GM04503 (cell line): ENCODE results near the gene ACE.

ENCODE experiments used
- DNase-seq: peaks from one replicate; pipeline ENCODE4 v3.0.0-alpha.2; 2012; ENCODE audit warnings: low read depth

ACE gene

DNA sequence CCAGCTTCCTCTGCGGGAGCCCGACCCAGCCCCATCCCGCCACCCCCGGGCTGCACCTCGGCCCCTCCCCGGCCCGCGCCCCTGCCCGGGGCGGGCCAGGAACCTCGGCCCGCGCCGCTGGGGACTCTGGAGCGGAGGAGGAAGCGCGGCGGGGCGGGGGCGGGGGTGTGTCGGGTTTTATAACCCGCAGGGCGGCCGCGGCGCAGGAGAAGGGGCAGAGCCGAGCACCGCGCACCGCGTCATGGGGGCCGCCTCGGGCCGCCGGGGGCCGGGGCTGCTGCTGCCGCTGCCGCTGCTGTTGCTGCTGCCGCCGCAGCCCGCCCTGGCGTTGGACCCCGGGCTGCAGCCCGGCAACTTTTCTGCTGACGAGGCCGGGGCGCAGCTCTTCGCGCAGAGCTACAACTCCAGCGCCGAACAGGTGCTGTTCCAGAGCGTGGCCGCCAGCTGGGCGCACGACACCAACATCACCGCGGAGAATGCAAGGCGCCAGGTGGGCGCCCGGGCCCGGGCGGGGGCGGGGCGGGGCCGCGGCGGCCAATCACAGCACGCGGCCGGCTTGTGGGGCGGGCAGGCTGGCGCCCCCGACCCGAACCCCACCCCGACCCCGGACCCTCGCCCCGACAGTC, at the start of gene ACE:
Gene ACE, plus strand, starts transcription at position 208 of the 626 bp plus-strand sequence. Its CDS starts 34 bp downstream, at position 242.
- DNase-seq, result no peak

DNA sequence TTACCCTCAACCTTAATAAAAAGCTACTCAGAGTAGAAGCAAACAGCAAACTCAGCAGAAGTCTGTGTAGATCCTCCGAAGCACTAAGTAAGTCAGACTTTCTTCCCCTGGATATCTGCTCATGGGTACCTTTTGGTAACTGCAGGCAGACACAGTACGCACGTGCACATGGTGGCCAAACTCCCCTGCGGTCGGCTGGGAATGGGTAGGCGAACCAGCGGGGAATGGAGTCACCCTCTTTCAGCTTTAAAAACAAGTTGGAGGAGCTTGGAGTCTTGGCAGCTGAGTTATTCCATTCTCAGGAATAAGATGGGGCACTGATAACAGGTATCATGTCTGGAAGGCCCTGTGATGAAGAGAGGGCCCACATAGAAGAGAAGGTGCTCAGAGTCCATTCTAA, 47.1 kb upstream of the ACE start:
- DNase-seq, result no peak

DNA sequence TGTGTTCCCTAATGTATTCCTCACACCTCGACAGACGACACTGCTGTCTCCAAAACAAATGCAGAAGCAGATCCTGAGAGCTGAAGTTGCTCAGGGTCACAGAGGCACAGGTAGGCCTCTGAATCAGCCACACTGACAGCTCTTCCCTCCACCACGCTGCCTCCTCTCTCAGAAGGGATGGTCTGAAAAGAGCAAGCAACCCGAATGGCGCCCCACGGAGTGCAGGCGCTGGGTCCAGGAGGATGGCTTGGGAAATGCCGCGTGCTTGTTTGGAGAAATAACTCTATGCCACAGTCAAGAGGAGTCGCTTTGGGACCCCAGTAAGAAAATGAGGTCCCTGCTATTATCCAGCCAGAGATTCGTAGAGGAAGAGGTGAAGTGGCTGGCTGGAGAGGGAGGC, 46.6 kb upstream of the ACE start:
- DNase-seq, result no peak

DNA sequence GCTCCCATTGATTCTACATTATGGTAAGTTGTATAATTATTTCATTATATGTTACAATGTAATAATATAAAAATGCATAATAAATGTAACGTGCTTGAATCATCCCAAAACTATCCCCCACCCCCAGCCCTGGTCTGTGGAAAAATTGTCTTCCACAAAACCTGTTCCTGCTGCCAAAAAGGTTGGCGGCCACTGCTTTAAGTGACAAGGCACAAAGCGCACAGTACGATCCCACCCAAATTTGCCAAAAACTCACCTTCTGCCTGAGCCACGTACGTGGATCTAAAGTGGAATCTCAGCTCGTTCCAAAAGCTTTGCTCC, 45.3 kb upstream of the ACE start:
- no peak for DNase-seq

DNA sequence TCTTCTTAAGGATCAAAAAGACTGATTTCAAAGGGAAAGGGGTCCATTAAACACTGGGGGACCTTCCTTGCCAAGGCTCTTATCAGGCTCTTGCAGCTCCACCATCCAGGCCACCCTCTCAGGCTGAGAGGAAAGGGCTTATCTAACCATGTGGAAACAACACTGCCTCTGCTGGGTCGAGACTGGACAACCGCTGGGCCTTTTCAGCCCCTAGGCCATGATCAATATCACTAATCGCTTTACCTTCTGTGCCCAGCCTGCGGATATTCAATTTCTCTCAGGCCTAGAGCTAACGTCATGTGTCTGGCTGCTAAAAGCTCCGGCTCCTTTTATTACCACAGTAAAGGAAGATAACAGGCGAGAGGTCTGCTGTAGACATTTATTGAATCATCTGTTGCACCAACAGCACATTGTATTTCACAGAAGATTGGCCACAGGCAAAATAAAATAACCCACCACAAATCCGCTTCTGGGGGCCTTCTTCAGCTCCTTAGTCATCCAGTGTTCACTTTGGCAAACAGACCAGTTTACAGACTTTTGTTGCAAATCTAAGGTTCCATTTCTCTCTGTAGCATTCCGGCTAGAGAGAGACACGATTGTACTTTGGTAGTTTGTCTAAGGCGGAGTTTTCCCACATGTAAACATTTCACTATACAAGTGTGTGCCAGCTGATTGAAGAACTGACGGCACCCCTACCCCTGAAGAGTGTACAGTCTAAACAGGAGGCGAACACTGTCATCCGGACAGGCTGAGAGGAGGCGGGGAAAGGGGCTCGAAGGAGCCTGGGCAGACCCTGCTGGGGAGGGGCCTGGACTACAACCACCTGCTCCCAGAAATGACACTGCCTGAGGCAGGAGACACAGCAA, 44.7 kb upstream of the ACE start:
- no peak for DNase-seq

DNA sequence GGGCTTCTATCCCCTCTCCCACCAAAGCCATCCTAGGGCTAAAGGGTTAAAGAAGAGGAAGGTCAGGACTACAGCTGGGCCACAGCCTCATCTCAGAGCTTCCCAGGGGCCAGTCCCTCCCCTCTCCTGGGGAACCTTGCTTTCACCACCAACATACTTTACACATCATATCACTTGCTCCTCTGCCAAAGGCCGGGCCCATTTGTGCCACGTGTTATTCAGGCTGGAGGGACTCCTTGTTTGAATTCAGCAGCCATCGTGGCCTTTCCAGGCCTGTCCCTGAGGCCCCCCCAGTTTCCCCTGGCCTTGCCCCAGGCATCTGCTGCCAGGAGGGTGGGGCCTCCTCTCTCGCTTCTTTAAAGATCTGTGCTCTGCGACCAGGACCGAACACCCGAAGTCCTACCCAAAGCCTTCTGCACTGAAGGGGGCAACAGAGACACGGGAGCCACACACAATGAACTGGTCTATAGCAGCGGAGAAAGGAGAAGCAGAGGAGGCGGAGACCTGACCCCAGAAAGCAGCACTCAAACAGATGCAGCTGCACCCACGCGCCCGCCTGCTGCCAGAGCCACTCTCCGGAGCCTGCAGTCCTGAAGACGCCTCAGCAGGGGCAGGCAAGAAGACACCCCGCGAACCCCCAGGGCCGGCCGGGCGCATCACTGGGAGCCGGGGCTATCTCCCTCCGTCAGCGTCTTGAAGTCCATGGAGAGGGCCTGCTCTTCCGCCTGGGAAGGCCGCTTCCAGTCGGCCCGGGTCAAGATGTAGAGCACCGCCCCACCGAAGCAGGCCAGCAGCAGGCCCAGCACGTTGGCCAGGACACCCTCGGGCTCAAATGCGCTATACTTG, 42.9 kb upstream of the ACE start:
- peak; percentile 96 for DNase-seq

DNA sequence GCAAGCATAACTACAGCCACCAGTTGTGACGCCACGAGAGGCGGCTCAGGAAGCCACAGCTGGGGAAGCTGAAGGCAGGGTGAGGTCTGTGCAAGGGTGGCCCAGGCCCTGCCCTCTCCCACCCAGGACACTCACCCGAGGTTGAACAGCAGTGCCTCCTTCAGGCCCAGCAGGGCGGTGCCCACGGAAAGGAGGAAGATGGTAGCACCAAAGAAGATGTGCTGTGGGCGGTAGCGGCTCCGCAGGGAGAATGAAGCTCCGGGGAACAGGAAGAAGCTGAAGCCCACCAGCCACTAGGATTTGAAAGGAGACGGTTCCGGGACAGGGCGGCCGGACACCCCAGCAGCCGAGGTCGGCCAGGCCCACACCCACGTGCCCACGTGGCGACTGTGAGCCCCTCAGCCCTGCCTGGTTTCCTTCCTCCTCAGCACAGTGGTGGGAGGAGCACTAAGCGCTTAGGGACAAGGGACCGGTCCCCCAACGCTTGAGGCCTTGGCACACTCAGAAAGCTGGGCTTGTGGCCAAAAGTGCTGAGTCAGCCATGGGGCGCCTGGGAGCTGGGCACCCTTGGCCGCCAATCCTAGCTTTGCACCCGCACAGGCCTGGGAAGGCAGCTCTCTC, 41.8 kb upstream of the ACE start:
- no peak for DNase-seq

DNA sequence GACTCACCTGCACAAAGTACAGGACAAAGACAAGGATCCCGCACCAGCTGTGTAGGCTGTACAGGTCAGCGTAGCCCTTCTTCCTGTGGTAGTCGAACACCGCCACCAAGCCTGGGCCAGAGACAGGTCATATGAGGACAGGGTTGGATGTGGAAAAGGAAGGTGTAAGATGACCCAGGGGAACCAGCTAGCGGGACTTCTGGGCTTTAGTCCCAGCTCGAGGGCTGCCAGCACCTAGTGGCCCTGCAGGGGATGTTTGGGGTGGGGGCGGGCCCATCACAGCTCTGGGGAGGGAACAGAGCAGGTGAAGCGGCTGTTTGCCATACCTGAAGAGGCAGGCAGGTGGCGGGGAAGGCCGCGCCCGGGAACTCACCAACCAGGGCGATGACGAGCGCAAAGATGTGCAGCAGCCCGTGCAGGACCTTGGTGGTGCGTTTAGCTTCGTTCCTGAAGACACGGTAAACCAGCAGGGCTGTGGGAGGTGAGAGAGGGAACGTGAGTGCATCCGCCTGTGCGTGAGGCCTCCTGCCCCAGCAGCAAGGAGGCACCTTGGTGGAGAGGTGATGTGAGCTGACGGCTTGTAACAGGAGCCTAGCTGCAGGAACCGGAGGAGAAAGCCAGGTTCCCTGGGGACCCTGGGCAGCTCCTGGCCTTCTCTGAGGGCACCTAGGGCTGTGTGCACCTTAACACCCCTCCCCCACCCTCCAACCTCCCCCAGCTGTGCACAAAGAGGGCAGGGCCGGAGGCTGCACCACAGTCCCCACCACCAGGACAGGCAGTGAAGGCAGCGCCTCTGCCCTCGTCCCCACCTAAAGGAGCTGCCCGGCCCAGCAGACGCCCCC, 41.0 kb upstream of the ACE start:
- DNase-seq, result no peak

DNA sequence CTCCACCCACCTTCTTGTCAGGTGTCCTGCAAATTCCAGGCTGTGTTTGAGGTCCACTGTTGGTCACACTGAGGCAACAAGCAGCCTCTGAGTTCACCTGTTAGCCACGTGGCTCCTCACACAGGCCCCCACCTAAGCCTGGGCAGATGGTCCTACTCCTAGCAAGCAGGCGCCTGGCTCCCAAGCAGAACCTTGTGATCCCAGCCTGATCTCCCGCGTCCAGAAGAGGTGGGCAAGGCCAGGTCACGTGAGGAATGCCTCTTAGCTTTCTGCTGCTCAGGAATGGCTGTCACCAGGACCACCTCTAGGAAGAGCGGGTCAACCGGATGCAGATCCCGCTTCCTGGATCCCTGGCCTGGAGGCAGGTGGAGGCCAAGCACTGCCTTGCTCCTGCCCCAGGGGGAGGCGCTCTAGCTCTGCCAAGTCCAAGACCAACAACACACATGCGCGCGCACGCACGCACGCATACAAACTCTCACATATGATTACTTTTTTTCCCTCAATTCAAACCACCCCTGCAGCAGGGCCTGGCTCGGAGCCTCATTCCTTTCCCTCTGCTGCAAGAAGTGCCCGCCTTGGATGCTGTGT, 40.2 kb upstream of the ACE start:
- no peak for DNase-seq

DNA sequence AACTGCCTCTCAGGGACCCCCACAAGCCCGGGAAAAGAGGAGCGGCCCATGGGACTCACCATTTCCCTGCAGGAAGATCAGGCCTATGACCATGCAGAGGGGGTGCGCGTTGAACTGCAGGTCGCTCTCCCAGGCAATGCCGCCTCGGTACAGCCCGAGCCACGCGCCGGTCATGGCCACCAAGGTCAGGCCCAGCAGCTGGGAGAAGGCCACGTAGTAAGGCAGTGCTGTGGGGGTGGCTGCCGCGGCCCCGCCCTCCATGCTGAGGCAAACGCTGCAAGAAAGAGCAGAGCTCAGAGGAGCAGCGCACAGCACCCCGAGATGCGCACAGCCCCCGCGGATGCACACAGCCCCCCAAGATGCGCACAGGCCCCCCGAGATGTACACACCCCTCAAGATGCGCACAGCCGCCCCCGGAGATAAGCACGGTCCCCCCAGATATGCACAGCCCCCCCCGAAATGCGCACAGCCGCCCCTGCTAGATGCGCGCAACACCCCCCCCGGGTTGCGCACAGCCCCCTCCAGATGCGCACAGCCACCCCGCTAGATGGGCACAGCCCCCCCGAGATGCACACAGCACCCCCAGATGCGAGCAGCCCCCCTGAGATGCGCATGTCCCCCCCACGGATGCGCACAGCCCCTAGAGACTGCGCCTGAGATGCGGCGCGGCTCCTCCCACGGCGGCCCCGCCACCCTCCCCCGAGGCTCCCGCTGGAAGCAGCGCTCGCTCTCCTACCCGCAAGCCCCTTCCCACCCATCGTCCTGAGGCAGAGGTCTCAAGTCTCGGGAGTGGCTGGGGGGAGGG, 39.4 kb upstream of the ACE start:
- no peak for DNase-seq

DNA sequence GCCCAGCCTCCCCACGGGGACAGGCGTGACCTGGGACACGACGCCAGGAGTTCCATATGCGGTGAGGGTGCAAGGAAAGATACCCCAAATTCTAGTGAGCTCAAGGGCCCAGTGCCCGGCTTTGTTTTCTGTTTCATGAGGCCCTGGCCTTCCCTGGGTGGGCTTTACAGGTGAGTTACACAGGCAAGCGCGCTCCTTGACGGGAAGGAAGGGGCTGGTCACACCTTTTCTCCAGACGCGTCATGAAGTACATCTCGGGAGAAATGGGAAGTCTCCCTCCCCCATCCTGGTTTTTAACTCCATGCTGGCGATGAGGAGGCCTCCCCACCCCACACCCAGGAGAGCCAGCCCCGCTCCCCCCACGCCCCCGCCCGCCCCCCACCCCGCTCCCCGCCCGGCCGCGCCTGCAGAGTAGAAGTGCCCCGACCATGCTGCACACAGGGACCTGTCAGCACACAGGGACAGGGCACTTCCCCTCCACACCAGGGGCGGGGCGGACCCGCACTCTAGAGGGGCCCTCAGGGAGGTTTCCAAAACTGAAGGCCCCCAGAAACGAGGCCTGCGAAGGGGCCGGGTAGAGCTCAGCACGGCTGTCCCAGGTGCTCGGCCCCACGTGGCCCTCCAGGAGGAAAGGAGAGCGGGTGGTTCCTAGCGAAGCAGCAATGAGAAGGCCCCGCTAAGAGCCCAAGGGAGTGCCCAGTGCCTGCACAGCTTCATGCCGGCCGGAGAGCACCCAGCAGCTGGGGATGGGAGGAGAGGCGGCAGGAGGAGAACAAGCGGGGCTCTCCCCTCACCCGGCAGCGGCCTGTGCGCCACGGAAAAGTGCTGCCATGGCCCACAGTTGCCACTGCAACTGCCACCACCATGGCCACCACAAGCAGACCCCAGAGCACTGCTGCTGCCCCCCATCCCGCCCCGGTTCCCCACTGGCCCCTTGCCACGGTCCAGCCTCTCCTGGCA, 38.5 kb upstream of the ACE start:
- no peak for DNase-seq

DNA sequence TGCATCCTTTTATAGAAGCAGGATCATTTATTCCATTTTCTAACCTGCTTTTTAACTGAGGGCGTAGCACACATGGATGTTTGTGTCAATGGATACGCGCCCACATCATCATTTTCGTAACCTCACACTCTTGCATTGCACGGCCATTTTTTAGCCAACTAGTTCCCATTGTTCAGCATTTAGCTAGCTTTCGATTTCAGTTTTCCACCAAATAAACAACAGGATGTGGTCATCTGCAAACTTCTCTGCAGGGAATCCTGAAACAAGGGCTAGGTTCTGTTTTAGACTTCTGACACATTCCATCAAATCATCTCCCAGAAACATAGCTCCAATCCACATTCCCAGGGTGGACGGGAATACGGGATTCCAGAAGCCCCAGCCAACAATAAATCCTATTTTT, 37.2 kb upstream of the ACE start:
- peak; percentile 27 for DNase-seq

DNA sequence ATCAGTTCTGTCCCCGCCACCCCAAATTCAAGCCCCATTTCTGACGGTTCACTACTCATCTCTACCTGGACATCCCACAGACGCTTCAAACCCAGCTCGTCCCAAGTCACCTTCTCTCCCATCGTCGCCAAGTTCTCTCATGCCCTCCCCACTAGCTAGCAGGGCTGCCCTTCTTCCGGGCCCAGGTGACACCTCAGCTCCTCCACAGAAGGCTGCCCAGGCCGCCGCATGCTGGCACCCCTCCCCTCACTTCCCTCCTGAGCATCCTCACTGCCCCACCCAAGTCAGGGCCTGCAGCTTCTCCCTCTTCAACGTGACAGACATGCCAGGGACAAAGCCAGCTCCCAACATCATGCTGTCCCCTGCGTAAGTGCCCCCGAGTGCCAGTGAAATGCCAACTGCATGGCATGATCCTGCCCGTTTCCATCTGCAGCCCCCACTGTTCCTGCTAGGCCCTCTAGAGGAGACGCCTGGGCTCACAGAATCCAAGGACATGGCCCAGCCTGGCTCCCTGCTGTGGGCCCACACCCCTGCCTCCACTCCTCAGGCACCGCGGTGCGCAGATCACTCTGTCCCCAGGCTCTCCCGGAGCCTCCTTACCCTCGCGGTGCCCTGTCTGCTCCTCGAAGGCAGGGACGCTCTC, 36.6 kb upstream of the ACE start:
- DNase-seq, result no peak

DNA sequence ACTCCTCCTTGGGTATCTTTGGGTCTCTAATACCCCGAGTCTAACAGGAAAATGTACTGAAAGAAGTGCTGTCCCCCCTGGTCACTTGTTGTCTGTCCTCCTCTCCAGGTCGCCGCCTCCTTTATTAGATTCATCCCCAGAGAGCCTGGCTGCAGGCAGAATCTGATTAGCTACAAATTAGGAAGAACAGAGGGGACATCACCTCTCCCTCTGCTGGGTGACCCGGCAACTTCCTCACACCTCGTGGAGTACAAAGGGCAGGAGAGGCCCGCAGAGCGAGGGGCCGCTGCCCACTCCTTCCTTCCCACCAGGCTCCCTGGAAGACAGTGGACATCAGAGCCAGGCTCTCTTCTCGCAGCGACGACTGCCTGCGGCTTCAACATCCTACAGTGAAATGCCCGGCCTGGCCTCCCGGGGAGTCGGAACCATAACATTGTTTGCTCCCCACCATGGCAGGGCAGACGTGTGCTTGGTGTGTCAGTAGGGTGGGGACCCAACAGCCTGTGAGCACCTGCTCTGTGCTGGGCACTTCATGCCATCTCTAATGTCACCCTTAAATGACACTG, 36.0 kb upstream of the ACE start:
- no peak for DNase-seq

DNA sequence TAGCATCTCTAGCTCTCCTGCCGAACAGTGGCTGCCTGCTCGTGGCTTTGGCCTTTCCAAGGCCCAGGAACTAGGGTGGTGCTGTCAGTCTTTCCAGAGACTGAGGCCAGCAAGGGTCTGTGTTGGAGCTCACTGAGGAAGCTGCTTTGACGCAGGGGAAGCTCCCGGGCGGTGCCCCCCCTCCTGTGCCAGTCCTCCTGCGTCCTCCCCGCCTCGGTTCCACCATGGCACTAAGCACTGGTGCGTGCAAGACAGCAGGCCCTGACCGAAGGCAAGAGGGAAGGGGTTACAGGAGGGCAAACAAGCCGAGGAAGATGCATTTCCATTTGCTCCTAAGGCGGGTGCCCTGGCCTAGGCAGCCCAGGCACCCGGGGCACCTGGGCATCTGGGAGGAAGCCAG, 35.2 kb upstream of the ACE start:
- no peak for DNase-seq

DNA sequence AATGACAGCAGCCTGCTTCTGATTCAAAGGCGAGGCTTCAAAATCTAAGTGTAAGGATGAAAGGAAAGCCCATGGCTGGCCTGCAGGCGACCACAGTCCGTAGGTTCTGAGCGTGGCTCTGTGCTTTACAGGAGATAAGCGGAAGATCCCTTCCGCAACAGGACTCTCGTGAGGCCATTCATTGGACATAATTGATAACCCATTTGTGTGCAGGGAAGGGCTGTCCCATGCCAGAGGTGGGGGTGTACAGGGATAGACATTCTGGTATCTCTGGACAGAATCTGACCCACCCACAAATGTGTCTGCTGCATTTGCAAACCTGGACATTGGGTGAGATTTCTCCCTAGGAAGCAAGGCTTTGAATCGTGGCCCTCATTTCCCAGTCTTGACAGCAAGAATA, 34.8 kb upstream of the ACE start:
- DNase-seq, result no peak

DNA sequence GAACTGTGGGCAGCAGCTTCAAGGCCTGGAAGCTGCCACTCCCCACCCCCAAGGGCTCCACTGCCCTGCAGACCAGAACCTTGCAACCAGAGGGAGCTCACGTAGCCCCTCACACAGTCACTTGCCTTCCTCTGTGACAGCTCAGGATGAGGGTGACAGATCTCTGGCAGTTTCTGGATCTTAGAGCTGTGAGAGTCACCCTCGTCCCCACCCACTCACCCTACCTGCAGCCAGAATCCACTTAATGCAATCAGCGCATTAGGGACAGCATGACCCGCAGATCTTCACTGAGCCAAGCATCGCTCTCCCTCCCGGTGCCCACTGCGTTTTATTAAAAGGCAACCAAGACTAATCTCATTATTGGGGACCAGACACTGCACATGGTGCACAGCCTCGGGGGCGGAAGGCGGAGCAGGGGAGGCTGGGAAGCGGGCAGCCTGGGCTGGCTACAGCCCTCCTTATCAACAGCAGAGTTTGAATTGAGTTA, 34.3 kb upstream of the ACE start:
- DNase-seq, result no peak

DNA sequence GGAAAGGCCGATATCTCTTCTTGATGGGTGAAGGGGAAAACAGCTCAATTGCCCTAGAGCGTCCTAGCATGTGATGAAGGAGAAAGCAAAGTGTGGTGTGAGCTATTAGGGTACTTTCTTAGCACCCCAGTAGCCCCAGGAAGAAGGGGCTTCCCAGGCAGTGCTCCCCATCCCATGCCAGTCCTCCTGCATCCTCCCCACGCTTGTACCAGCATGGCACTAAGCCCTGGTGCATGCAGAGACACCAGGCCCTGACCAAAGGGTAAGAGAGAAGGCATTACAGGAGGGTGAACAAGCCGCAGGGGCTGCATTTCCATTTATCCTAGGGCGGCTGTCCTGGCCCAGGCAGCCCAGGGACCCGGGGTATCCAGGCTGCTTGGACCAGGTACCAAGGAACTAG, 33.8 kb upstream of the ACE start:
- no peak for DNase-seq
